Heart right ventricle (tissue), 16 donors: ENCODE data around the gene FHIT. TPM values are rescaled to one million over a fixed set of nuclear protein-coding genes. Genes with fewer than 3 reads are reported as not detected.

Experiments used
- ATAC-seq, 8 donors: fragments of 200-7000 bp; cut with Tn5 transposase; one replicate each; pipeline ENCODE4 v1.9.1; 2020; ENCODE audit warnings: mild to moderate bottlenecking in 8 of 8, moderate library complexity in 8 of 8, moderate number of reproducible peaks in 1 of 8
- DNase-seq, 2 donors: peaks; one replicate each; pipeline ENCODE4 v3.0.0-alpha.2; 2020
- H3K27ac ChIP-seq, 10 donors: fragments of 200-600 bp; sonication (generic) in 2 of 10; one replicate each; pipeline versions ENCODE4 v1.5.0 to v1.8.0; 2020 to 2022; ENCODE audit warnings: mild to moderate bottlenecking in 3 of 10
- H3K27me3 ChIP-seq, 7 donors: fragments of 200-600 bp; one replicate each; pipeline ENCODE4 v1.8.0; 2021 to 2022; ENCODE audit warnings: mild to moderate bottlenecking in 2 of 7
- H3K36me3 ChIP-seq, 9 donors: fragments of 200-600 bp; sonication (generic) in 1 of 9; one replicate each; pipeline versions ENCODE4 v1.5.0 to v1.8.0; 2020 to 2022; ENCODE audit warnings: mild to moderate bottlenecking in 2 of 9
- H3K4me1 ChIP-seq, 9 donors: fragments of 200-600 bp; sonication (generic) in 1 of 9; one replicate each; pipeline versions ENCODE4 v1.5.0 to v1.8.0; 2020 to 2022; ENCODE audit warnings: mild to moderate bottlenecking in 4 of 9
- H3K4me3 ChIP-seq, 10 donors: fragments of 200-600 bp; sonication (generic) in 2 of 10; one replicate each; pipeline versions ENCODE4 v1.5.0 to v1.8.0; 2020 to 2022; ENCODE audit warnings: mild to moderate bottlenecking in 7 of 10, moderate library complexity in 2 of 10
- H3K9me3 ChIP-seq, 11 donors: fragments of 200-600 bp in 10 of 11; sonication (generic) in 2 of 11; one replicate each; pipeline versions ENCODE4 v1.5.0 to v1.8.0; 2013 to 2022; ENCODE audit warnings: mild to moderate bottlenecking in 2 of 11, control low read depth in 1 of 11, moderate library complexity in 1 of 11
- CTCF ChIP-seq, 9 donors: fragments of 200-600 bp; sonication (generic) in 2 of 9; IDR thresholded peaks; one replicate each; pipeline versions ENCODE4 v1.5.0 to v1.8.0; 2021 to 2022; ENCODE audit warnings: antibody characterized with exemption in 9 of 9, mild to moderate bottlenecking in 5 of 9, moderate library complexity in 1 of 9
- WGBS, 2 donors: extraction: QIAGEN DNeasy Blood & Tissue Kit; methylation state at CpG; one replicate each; pipeline ENCODE4 v1.1.7; 2013; ENCODE audit warnings: inconsistent platforms in 1 of 2; 5-methylcytosine and 5-hydroxymethylcytosine counted together
- intact Hi-C, 10 donors: fragments of 100-400 bp; cut with DNase I; formaldehyde crosslinking; loops; one replicate each; pipeline versions ENCODE4 v1.11.1 to v1.14.2; 2022
- polyA plus RNA-seq, 2 donors: library from polyadenylated mRNA; stranded (reverse); fragments of 200-250 nt; gene quantifications; one replicate each; pipeline ENCODE4 v1.2.3, GENCODE V29; 2013
- total RNA-seq, 10 donors: library from RNA; stranded (reverse); fragmentation: NEBNext Ultra II Directional in 3 of 10; extraction: Animal tissue kit (Norgen Biotek cat#: 25700) in 3 of 10; gene quantifications; one replicate each; pipeline versions ENCODE4 v1.2.1 to v1.2.4, GENCODE V29; 2021 to 2023
- donor health status: Arrhythmogenic right ventricular cardiomyopathy.
- donor health status: ischemic (EF 13 %, LVEDD 7.1; RV severe dilation, severe dysfunction).
- donor health status: healthy with polysubstance abuse.
- donor health status: DM: no; HTN: yes; CAD: no.
- donor health status: DM: no; HTN: no; CAD: no.
- donor health status: ischemic (EF 25% LVEDD 6.9; RV normal size, moderate dysfunction).
- donor health status: ischemic (EF 25% LVEDD 5.7; RV mildly dilated, moderate dysfunction).
- donor health status: healthy.
- donor health status: DM: yes; HTN: yes; CAD: no.
- donor health status: Ischemic cardiomyopathy.
- donor health status: ischemic (EF 35%, LVEDD 5.7; RV mildly dilated, moderate dysfunction).
- donor health status: nonischemic (EF 11% LVEDD 7.7; RV severe dilation, severe dysfunction).
- donor health status: DM: yes; HTN: yes; CAD: no.
- donor health status: PGD.
- donor health status: ischemic (EF 29% LVEDD 5.4; RV normal size, mild dysfunction).
- donor health status: nonischemic (EF 23%, LVEDD 6.1; RV moderate dilation, normal function).

FHIT gene
- total and polyA plus RNA-seq, 12 donors: 4.7 to 25.5 (median 18.3) TPM

- no peak for ATAC-seq
- intact Hi-C loops: no loop called here
- no peak overlapping the region for H3K27ac ChIP-seq
- H3K9me3 ChIP-seq: no peaks in the 10 kb centered on the region
- TF ChIP-seq CTCF (IDR thresholded peaks at IDR 0.05): no peak
- DNase-seq: no peak
- no peaks in the 10 kb centered on the region for H3K27me3 ChIP-seq
- no peaks in the 10 kb centered on the region for H3K36me3 ChIP-seq
- WGBS, 2 donors: 56 to 73% methylated on average over 2 of the region's 2 CpGs
- H3K4me3 ChIP-seq: no peak overlapping the region
- H3K4me1 ChIP-seq: peaks cover 0 to 12% (median 0%) of the 10 kb centered on the region in 9 donors
Measured at GRCh38 chr3:61180206-61180605, 71.0 kb downstream of the FHIT start.

GRCh38 chr3:61178167-61178566 lies 73.1 kb downstream of the FHIT start:
- 88% methylated on average over 3 of the region's 3 CpGs for WGBS, 2 donors
- H3K4me3 ChIP-seq: no peak overlapping the region
- intact Hi-C loops: no loop called here

GRCh38 chr3:61177450-61177849 lies 73.8 kb downstream of the FHIT start:
- WGBS, 2 donors: 84 to 86% methylated on average over 2 of the region's 2 CpGs

More at GRCh38 chr3:61178167-61178566, 73.1 kb downstream of the FHIT start:
- no peaks in the 10 kb centered on the region for H3K9me3 ChIP-seq
- no peak overlapping the region for H3K27ac ChIP-seq
- DNase-seq (no peak), ATAC-seq (no peak)
- peaks cover 0 to 13% (median 0%) of the 10 kb centered on the region in 9 donors for H3K4me1 ChIP-seq
- no peaks in the 10 kb centered on the region for H3K36me3 ChIP-seq
- no peak for TF ChIP-seq CTCF (IDR thresholded peaks at IDR 0.05)
- H3K27me3 ChIP-seq: no peaks in the 10 kb centered on the region

GRCh38 chr3:61173676-61174075 lies 77.6 kb downstream of the FHIT start:
- peak in 2 of 8 donors; percentile 37 to 41 for ATAC-seq
- H3K27me3 ChIP-seq: no peaks in the 10 kb centered on the region
- intact Hi-C loops: no loop called here
- peaks cover 0 to 13% (median 0%) of the 10 kb centered on the region in 9 donors for H3K4me1 ChIP-seq
- no peak overlapping the region for H3K27ac ChIP-seq
- DNase-seq: no peak
- no peak overlapping the region for H3K4me3 ChIP-seq
- H3K36me3 ChIP-seq: no peaks in the 10 kb centered on the region
- no peaks in the 10 kb centered on the region for H3K9me3 ChIP-seq
- TF ChIP-seq CTCF (IDR thresholded peaks at IDR 0.05): no peak

More at GRCh38 chr3:61177450-61177849, 73.8 kb downstream of the FHIT start:
- H3K4me3 ChIP-seq: no peak overlapping the region
- H3K4me1 ChIP-seq: peaks cover 0 to 13% (median 0%) of the 10 kb centered on the region in 9 donors
- no peak overlapping the region for H3K27ac ChIP-seq
- H3K36me3 ChIP-seq: no peaks in the 10 kb centered on the region
- DNase-seq (no peak), ATAC-seq (no peak)
- intact Hi-C loops: no loop called here
- H3K27me3 ChIP-seq: no peaks in the 10 kb centered on the region
- H3K9me3 ChIP-seq: no peaks in the 10 kb centered on the region
- TF ChIP-seq CTCF (IDR thresholded peaks at IDR 0.05): no peak
